PC-3 (cell line): ENCODE measurements around the gene KRTAP10-7. TPM values are rescaled to one million over a fixed set of nuclear protein-coding genes. Genes with fewer than 3 reads are reported as not detected.

Source experiments
- ATAC-seq: fragments of 200-7000 bp; cut with Tn5 transposase; 2 replicates; pipeline ENCODE4 v1.9.1; 2020; ENCODE audit warnings: mild to moderate bottlenecking, moderate library complexity
- BruUV-seq: library from RNA; stranded (reverse); fragments of 400-500 nt; replicated peaks from 2 replicates; lab custom pipeline; 2021; lab: Mats Ljungman, UMichigan
- CTCF ChIA-PET: fragments of 300-600 bp; sonication (Branson Sonifier 250); formaldehyde crosslinking; loops from one replicate; lab custom pipeline; 2022; ENCODE audit warnings: antibody characterized with exemption; lab: Charles Lee
- POLR2A ChIA-PET: fragments of 300-600 bp; sonication (Branson Sonifier 250); formaldehyde crosslinking; loops from one replicate; lab custom pipeline; 2022; ENCODE audit warnings: antibody characterized with exemption; ENCODE audit not compliant: unreplicated experiment; lab: Charles Lee
- DNase-seq: peaks from one replicate; pipeline ENCODE4 v3.0.0-alpha.2; 2015
- H2AFZ ChIP-seq: fragments of 300-600 bp; sonication (generic); 2 replicates; pipeline ENCODE4 v1.6.0; 2016; ENCODE audit warnings: antibody characterized with exemption, low read length
- H3F3A ChIP-seq: fragments of 300-600 bp; sonication (generic); one replicate; pipeline ENCODE4 v1.6.0; 2017; ENCODE audit warnings: antibody characterized with exemption, low read length, control low read depth, mild to moderate bottlenecking; ENCODE audit not compliant: unreplicated experiment
- H3K27ac ChIP-seq: fragments of 300-600 bp; sonication (generic); 2 replicates; pipeline ENCODE4 v1.5.1; 2016; ENCODE audit warnings: mild to moderate bottlenecking, low read length
- H3K27me3 ChIP-seq: fragments of 300-600 bp; sonication (generic); 2 replicates; pipeline ENCODE4 v1.6.1; 2016; ENCODE audit warnings: low read length, mixed read lengths
- H3K36me3 ChIP-seq: fragments of 300-600 bp; sonication (generic); 2 replicates; pipeline ENCODE4 v1.6.1; 2016; ENCODE audit warnings: low read depth, mixed run types, low read length, mixed read lengths
- H3K4me1 ChIP-seq: fragments of 300-600 bp; sonication (generic); 2 replicates; pipeline ENCODE4 v1.5.1; 2016; ENCODE audit warnings: low read length; ENCODE audit not compliant: insufficient read depth
- H3K4me2 ChIP-seq: fragments of 300-600 bp; sonication (generic); 2 replicates; pipeline ENCODE4 v1.6.0; 2016; ENCODE audit warnings: low read length
- H3K4me3 ChIP-seq: fragments of 300-600 bp; sonication (generic); 2 replicates; pipeline ENCODE4 v1.5.1; 2016; ENCODE audit warnings: mild to moderate bottlenecking, low read length, mixed read lengths
- H3K79me2 ChIP-seq: fragments of 300-600 bp; sonication (generic); 2 replicates; pipeline ENCODE4 v1.6.1; 2017; ENCODE audit warnings: low read length, mixed read lengths
- H3K9ac ChIP-seq: fragments of 300-600 bp; sonication (generic); 2 replicates; pipeline ENCODE4 v1.6.0; 2016; ENCODE audit warnings: mild to moderate bottlenecking, low read length
- H3K9me2 ChIP-seq: fragments of 300-600 bp; sonication (generic); replicated peaks from 2 replicates; pipeline ENCODE4 v1.6.1; 2016; ENCODE audit warnings: mixed run types, low read length, mixed read lengths
- H3K9me3 ChIP-seq: fragments of 300-600 bp; sonication (generic); 2 replicates; pipeline ENCODE4 v1.6.1; 2016; ENCODE audit warnings: low read length, mixed read lengths
- H4K20me1 ChIP-seq: fragments of 300-600 bp; sonication (generic); 2 replicates; pipeline ENCODE4 v1.6.1; 2016; ENCODE audit warnings: low read length, mixed read lengths
- CTCF ChIP-seq: fragments of 300-600 bp; sonication (generic); conservative IDR thresholded peaks from 2 replicates; pipeline ENCODE4 v1.5.1; 2017; ENCODE audit warnings: antibody characterized with exemption, low read depth, mild to moderate bottlenecking, low read length
- EZH2 ChIP-seq: fragments of 300-600 bp; sonication (generic); IDR thresholded peaks from one replicate; pipeline ENCODE4 v1.6.1; 2017; ENCODE audit warnings: antibody characterized with exemption, mild to moderate bottlenecking, low read length; ENCODE audit not compliant: unreplicated experiment
- EZH2phosphoT487 ChIP-seq: fragments of 300-600 bp; sonication (generic); IDR thresholded peaks from 2 replicates; pipeline ENCODE4 v1.6.1; 2018; ENCODE audit warnings: mild to moderate bottlenecking, antibody characterized with exemption, low read length, borderline replicate concordance
- intact Hi-C: fragments of 100-400 bp; cut with micrococcal nuclease; formaldehyde crosslinking; loops from 2 replicates; pipeline ENCODE4 v1.9.0; 2023
- total RNA-seq: library from RNA; depleted of rRNA; stranded (reverse); fragments of >200 nt; gene quantifications from 2 replicates; pipeline ENCODE4 v1.2.3, GENCODE V29; 2014

The KRTAP10-7 gene
- total RNA-seq, 1 experiment from 2014 or later, result not detected

- Histone ChIP-seq H3K9me3 (no peaks in the 10 kb centered on the region), H3K9ac (no peak overlapping the region), H3F3A (no peaks in the 10 kb centered on the region), H3K79me2 (no peaks in the 10 kb centered on the region), H3K4me3 (no peak overlapping the region), H3K4me2 (no peak overlapping the region), H4K20me1 (no peaks in the 10 kb centered on the region), H3K4me1 (peaks cover 12% of the 10 kb centered on the region), H2AFZ (no peak overlapping the region), H3K36me3 (no peaks in the 10 kb centered on the region), H3K27ac (no peak overlapping the region), H3K27me3 (no peaks in the 10 kb centered on the region), H3K9me2 (no peaks in the 10 kb centered on the region)
- ChIA-PET POLR2A (no interaction called here), CTCF (no interaction called here)
- TF ChIP-seq CTCF (no peak), EZH2 (no peak), EZH2phosphoT487 (no peak)
- ATAC-seq (no peak), DNase-seq (no peak)
- no TSS peak for BruUV-seq
- intact Hi-C loops, result no loop called here
These were observed 5.9 kb upstream of the KRTAP10-7 start for GRCh38 chr21:44594406-44594916.

GRCh38 chr21:44595524-44595923 lies 4.9 kb upstream of the KRTAP10-7 start:
- DNase-seq, result no peak
- Histone ChIP-seq H3K27ac (no peak overlapping the region), H2AFZ (no peak overlapping the region), H3K9me3 (no peaks in the 10 kb centered on the region), H3K9me2 (no peaks in the 10 kb centered on the region), H4K20me1 (no peaks in the 10 kb centered on the region), H3K79me2 (no peaks in the 10 kb centered on the region), H3K36me3 (no peaks in the 10 kb centered on the region), H3K27me3 (no peaks in the 10 kb centered on the region), H3K4me3 (no peak overlapping the region), H3F3A (no peaks in the 10 kb centered on the region), H3K4me1 (peaks cover 12% of the 10 kb centered on the region), H3K4me2 (no peak overlapping the region), H3K9ac (no peak overlapping the region)
- no peak for ATAC-seq
- ChIA-PET CTCF (no interaction called here), POLR2A (no interaction called here)
- no TSS peak for BruUV-seq
- no peak for TF ChIP-seq EZH2
- TF ChIP-seq EZH2phosphoT487, result no peak
- intact Hi-C loops, result no loop called here

- Histone ChIP-seq H3K36me3 (no peaks in the 10 kb centered on the region), H4K20me1 (no peaks in the 10 kb centered on the region), H2AFZ (no peak overlapping the region)
These were observed 4.2 kb upstream of the KRTAP10-7 start for GRCh38 chr21:44596068-44596725.

More at GRCh38 chr21:44596068-44596725, 4.2 kb upstream of the KRTAP10-7 start:
- Histone ChIP-seq H3K4me1 (peaks cover 12% of the 10 kb centered on the region), H3K9ac (no peak overlapping the region), H3K9me3 (no peaks in the 10 kb centered on the region), H3K27ac (no peak overlapping the region), H3K27me3 (no peaks in the 10 kb centered on the region), H3K4me3 (0 out of 2 replicates have a peak overlapping the region, but pooled peaks have one; percentile 16), H3K4me2 (peak overlapping the region; percentile 41), H3K79me2 (no peaks in the 10 kb centered on the region), H3K9me2 (no peaks in the 10 kb centered on the region), H3F3A (no peaks in the 10 kb centered on the region)
- DNase-seq (peak; percentile 88), ATAC-seq (peak; percentile 99)
- TF ChIP-seq CTCF (no peak), EZH2 (no peak), EZH2phosphoT487 (no peak)
- POLR2A ChIA-PET, result no interaction called here
- CTCF ChIA-PET, result no interaction called here
- BruUV-seq, result no TSS peak
- intact Hi-C loops, result loop anchor here (1.0 kb wide), 1 partner anchor 97 kb away; no protein-coding TSS in a partner anchor
